Suprapubic skin (tissue), 4 donors: ENCODE data around the gene INPP4B.

ENCODE experiments used
- CTCF ChIP-seq, 2 donors: fragments of 200-600 bp in 1 of 2; fragments of 450-650 bp in 1 of 2; sonication (generic) in 1 of 2; IDR thresholded peaks; one replicate each; pipeline ENCODE4 v1.5.1; 2016 to 2019; ENCODE audit warnings: antibody characterized with exemption in 2 of 2, mild to moderate bottlenecking in 1 of 2, moderate library complexity in 1 of 2
- EP300 ChIP-seq: sonication (generic); formaldehyde crosslinking; IDR thresholded peaks from one replicate; pipeline ENCODE4 v1.6.1; 2017; ENCODE audit warnings: antibody characterized with exemption
- POLR2A ChIP-seq, 2 donors: fragments of 450-650 bp; IDR thresholded peaks; one replicate each; pipeline ENCODE4 v1.6.1; 2017; ENCODE audit warnings: antibody characterized with exemption in 2 of 2, mild to moderate bottlenecking in 2 of 2, moderate library complexity in 2 of 2
- POLR2AphosphoS5 ChIP-seq, 3 donors: sonication (generic); formaldehyde crosslinking; IDR thresholded peaks; one replicate each; pipeline ENCODE4 v1.6.1; 2017; ENCODE audit warnings: antibody characterized with exemption in 3 of 3

- TF ChIP-seq CTCF (IDR thresholded peaks at IDR 0.05) (no peak), POLR2AphosphoS5 (IDR thresholded peaks at IDR 0.05) (no peak), EP300 (no peak), POLR2A (IDR thresholded peaks at IDR 0.05) (no peak)
Observed at GRCh38 chr4:142743121-142743825, 102.8 kb downstream of the INPP4B start.
